GM19372 (cell line): ENCODE measurements around the gene ATP8A1.
A peak's percentile ranks its signal among the peaks of the same experiment; 100 is the strongest.

Experiments
- ATAC-seq: cut with Tn5 transposase; IDR thresholded peaks from one replicate; pipeline ENCODE4 v1.9.1; 2021; ENCODE audit warnings: mild to moderate bottlenecking, low read depth, moderate library complexity; ENCODE audit not compliant: unreplicated experiment

Gene ATP8A1

GRCh38 chr4:42579903-42580302, 77.0 kb downstream of the ATP8A1 start:
- ATAC-seq = no peak

GRCh38 chr4:42578187-42578586, 78.7 kb downstream of the ATP8A1 start:
- ATAC-seq = no peak

- no peak for ATAC-seq
These were observed 82.0 kb downstream of the ATP8A1 start for GRCh38 chr4:42574870-42575430.

- no peak for ATAC-seq
These were observed 83.7 kb downstream of the ATP8A1 start for GRCh38 chr4:42573249-42573648.

- ATAC-seq = no peak
These were observed 86.7 kb downstream of the ATP8A1 start for GRCh38 chr4:42570221-42570620.

DNA sequence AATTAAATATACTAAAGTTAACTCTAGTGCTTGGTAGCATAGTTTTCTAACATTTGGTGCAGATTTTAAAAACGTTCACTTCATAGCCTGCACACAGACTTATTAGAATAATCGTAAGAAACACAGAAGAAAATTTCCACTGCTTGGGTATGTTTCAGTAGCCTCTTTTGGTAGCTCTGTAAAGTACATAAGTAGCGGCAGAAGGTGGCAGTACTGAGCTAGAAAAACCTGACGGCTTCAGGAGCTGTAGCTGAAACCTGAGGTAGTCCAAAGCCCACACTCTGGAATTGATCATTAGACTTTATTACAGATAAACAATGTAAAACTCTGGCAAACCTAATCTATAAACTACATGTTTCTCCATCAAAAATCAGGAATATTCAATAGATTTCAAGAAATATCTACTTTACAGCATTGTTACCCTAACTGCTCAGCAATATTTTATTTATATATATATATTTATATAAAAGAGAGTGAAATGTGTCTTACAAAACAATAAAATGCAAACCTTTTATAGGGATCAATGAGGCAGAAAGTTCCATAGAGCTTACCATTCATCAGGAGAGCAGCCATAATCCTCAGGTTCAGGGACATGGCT, 88.2 kb downstream of the ATP8A1 start:
- peak; percentile 94 for ATAC-seq

DNA sequence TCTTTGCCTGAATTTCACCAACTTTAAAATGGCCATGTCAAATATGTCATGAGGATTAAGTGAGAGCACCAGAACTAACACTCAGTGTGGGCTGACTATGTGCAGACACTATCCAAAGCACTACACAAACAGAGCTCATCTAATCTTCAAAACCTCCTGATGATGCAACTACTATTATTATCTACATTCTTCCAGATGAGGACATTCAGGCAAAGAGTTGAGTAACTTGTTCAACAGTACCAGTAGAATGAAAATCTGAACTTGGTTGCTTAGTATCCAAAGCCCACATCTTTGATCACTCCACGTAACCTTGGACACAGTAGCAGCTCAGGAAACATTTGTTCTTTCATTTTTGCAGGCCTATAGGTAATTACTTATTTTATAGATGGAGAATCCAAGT, 90.1 kb downstream of the ATP8A1 start:
- no peak for ATAC-seq

DNA sequence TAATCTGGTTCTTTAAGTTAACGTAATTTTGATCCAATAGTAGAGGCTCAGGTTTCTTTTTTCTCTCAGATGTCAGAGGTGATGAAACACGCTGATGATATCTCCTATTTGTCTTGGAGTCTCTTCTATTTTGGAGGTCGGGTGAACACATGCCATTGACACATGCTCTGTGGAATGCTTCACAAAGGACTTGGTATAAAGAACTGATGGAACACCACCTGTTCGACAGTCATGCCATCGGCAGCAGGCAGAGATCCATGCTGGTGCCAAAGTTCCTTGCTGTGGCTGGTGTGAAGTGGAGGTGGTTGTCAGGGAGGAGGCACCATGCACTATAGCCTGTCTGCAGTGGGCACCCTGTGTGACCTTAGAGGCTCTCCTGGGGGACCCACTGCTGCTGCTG, 94.9 kb downstream of the ATP8A1 start:
- no peak for ATAC-seq

- no peak for ATAC-seq
These were observed 95.9 kb downstream of the ATP8A1 start for GRCh38 chr4:42561031-42561430.

GRCh38 chr4:42560467-42560861, 96.4 kb downstream of the ATP8A1 start:
- ATAC-seq = no peak

- no peak for ATAC-seq
These were observed 98.7 kb downstream of the ATP8A1 start for GRCh38 chr4:42558156-42558555.

DNA sequence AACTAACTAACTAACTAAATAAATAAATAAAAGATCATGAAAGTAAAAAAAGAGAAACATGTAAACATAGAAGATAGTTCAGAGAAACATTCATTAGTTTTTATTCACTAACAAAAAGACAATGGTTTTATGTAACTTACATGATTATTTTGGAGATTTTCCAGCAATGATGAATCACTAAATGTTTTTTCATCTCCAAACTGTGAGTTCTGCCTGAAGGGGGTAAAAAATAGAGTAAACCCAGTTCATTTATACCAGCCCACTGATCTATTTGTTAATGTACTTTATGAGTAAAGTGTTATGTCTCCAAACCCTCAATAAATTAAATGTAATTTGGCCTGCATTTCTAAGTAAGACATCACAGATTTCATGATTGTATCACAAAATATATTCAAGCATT, 101.1 kb downstream of the ATP8A1 start:
- ATAC-seq = no peak

DNA sequence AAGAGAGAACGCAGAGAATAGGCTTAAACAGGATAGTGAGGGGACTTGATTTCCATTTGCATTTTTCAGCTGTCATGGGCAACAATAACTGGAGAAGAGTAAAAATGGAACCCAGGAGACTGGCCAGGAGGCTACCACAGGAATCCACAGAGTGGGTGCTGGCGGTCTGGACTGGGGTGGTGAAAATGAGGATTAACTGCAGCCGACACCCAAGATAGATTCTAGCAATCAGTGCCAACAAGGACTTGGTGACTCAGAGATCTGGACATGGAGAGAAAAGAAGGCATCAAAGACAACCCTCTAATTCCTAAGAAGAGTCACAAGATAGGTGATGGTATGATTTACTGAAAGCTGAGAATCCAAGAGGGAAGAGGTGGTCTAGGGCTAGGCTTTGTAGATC, 102.8 kb downstream of the ATP8A1 start:
- no peak for ATAC-seq

DNA sequence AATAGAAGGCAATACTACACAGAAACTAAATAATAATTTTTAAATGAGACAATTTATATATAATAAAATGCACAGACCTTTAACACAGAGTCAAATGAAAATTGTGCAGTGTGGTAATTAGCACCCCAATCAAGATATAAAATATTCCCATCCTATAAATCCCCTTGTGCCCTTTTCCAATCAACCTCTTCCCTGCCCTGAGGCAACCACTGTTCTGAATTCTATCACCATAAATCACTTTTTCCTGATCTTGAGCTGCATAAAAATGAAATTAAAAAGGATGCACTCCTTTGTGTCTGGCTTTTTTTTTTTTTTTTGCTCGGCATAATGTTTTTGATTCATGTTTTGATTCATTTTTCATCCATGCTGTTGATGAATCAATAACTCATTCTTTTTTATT, 107.0 kb downstream of the ATP8A1 start:
- ATAC-seq = no peak

GRCh38 chr4:42547805-42548204, 109.1 kb downstream of the ATP8A1 start:
- ATAC-seq = no peak

- no peak for ATAC-seq
These were observed 113.1 kb downstream of the ATP8A1 start for GRCh38 chr4:42543762-42544161.

GRCh38 chr4:42543126-42543525, 113.8 kb downstream of the ATP8A1 start:
- ATAC-seq = no peak

GRCh38 chr4:42541647-42542046, 115.3 kb downstream of the ATP8A1 start:
- no peak for ATAC-seq

- ATAC-seq = no peak
These were observed 123.9 kb downstream of the ATP8A1 start for GRCh38 chr4:42533042-42533441.

DNA sequence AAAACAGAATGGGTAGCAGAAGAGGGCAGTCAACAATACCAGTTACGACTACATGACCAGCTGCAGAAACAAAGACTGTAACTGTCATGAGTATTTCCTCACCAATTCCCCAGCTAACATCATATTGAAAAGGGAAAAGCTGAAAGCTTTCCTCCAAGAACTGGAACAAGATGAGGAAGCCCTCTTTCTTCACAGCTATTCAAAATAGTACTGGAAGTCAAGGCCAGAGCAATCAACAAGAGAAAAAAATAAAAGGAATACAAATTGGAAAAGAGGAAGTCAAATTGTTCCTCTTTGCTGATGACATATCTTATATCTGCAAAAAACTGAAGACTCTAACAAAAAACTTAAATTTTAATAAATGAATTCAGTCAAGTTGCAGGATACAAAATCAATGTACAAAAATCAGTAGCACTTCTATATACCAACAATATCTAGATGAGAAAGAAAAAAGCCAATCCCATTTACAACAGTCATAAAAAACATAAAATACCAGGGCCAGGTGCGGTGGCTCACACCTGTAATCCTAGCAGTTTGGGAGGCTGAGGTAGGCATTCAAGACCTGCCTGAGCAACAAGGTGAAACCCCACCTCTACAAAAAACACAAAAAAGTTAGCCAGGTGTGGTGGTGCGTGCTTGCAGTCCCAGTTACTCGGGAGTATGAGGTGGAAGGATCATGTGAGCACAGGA, 125.4 kb downstream of the ATP8A1 start:
- no peak for ATAC-seq

- no peak for ATAC-seq
These were observed 133.7 kb downstream of the ATP8A1 start for GRCh38 chr4:42523066-42523718.
